IMR-90 (cell line): Measurements from ENCODE around the gene CA11. TPM values are rescaled to one million over a fixed set of nuclear protein-coding genes. Genes with fewer than 3 reads are reported as not detected.

Source experiments
- ATAC-seq: fragments of 200-7000 bp; cut with Tn5 transposase; 2 replicates; pipeline ENCODE4 v1.9.1; 2020; ENCODE audit warnings: low read depth, mild to moderate bottlenecking, moderate library complexity
- BruUV-seq: library from RNA; stranded (reverse); fragments of 400-500 nt; replicated peaks from 2 replicates; lab custom pipeline; 2021; lab: Mats Ljungman, UMichigan
- CTCF ChIA-PET: fragments of 300-600 bp; formaldehyde crosslinking; extraction: SDS; loops from one replicate; lab custom pipeline; 2021; ENCODE audit warnings: antibody characterized with exemption; lab: Yijun Ruan, JAX
- POLR2A ChIA-PET: fragments of 300-600 bp; sonication (Branson Sonifier 250); formaldehyde crosslinking; loops from one replicate; lab custom pipeline; 2022; ENCODE audit warnings: antibody characterized with exemption; ENCODE audit not compliant: unreplicated experiment; lab: Charles Lee
- DNase-seq: peaks from one replicate; pipeline ENCODE4 v3.0.0; 2013
- H2AFZ ChIP-seq: replicated peaks from 2 replicates; pipeline ENCODE3; 2013; ENCODE audit warnings: low read length, mild to moderate bottlenecking; ENCODE audit not compliant: poor library complexity
- H2AK5ac ChIP-seq: 2 replicates; pipeline ENCODE4 v1.6.1; 2013; ENCODE audit warnings: low read depth, low read length, inconsistent platforms
- H2AK9ac ChIP-seq: replicated peaks from 2 replicates; pipeline ENCODE3; 2013; ENCODE audit warnings: mild to moderate bottlenecking, low read depth, low read length, moderate library complexity; ENCODE audit not compliant: poor library complexity
- H2BK120ac ChIP-seq: 2 replicates; pipeline ENCODE4 v1.6.1; 2013; ENCODE audit warnings: low read depth, low read length, inconsistent platforms
- H2BK15ac ChIP-seq: 3 replicates; pipeline ENCODE4 v1.6.1; 2013; ENCODE audit warnings: low read depth, low read length, inconsistent platforms
- H2BK20ac ChIP-seq: 2 replicates; pipeline ENCODE4 v1.6.1; 2013; ENCODE audit warnings: low read depth, mild to moderate bottlenecking, inconsistent platforms, low read length, moderate library complexity
- H2BK5ac ChIP-seq: 2 replicates; pipeline ENCODE4 v1.6.1; 2013; ENCODE audit warnings: mild to moderate bottlenecking, low read depth, low read length, inconsistent platforms; ENCODE audit not compliant: poor library complexity, severe bottlenecking
- H3K14ac ChIP-seq: replicated peaks from 2 replicates; pipeline ENCODE4 v1.6.1; 2013; ENCODE audit warnings: low read depth, low read length, inconsistent platforms
- H3K18ac ChIP-seq: 2 replicates; pipeline ENCODE4 v1.6.1; 2013; ENCODE audit warnings: low read depth, low read length, control low read depth
- H3K23ac ChIP-seq: 2 replicates; pipeline ENCODE4 v1.6.1; 2013; ENCODE audit warnings: low read depth, low read length, inconsistent platforms
- H3K27ac ChIP-seq: 2 replicates; pipeline ENCODE4 v1.5.1; 2013; ENCODE audit warnings: mild to moderate bottlenecking, control low read depth, low read length; ENCODE audit not compliant: insufficient read depth
- H3K27me3 ChIP-seq: 2 replicates; pipeline ENCODE4 v1.6.1; 2013; ENCODE audit warnings: low read length; ENCODE audit not compliant: control insufficient read depth, insufficient read depth
- H3K36me3 ChIP-seq: 2 replicates; pipeline ENCODE4 v1.6.1; 2013; ENCODE audit warnings: low read length, mixed read lengths; ENCODE audit not compliant: control insufficient read depth, insufficient read depth
- H3K4ac ChIP-seq: 2 replicates; pipeline ENCODE4 v1.6.1; 2013; ENCODE audit warnings: low read depth, low read length, inconsistent platforms
- H3K4me1 ChIP-seq: 2 replicates; pipeline ENCODE4 v1.6.1; 2013; ENCODE audit warnings: low read length, mixed read lengths; ENCODE audit not compliant: control insufficient read depth, insufficient read depth
- H3K4me2 ChIP-seq: 2 replicates; pipeline ENCODE4 v1.6.1; 2013; ENCODE audit warnings: low read depth, mild to moderate bottlenecking, control low read depth, low read length, moderate library complexity
- H3K4me3 ChIP-seq: 2 replicates; pipeline ENCODE4 v1.5.1; 2013; ENCODE audit warnings: low read depth, mild to moderate bottlenecking, control low read depth, low read length, moderate library complexity; ENCODE audit not compliant: insufficient read depth
- H3K56ac ChIP-seq: 2 replicates; pipeline ENCODE4 v1.6.1; 2013; ENCODE audit warnings: low read length, inconsistent platforms; ENCODE audit not compliant: insufficient read depth; ENCODE audit errors: extremely low read depth
- H3K79me1 ChIP-seq, 2 experiments: 2 replicates each; pipeline ENCODE4 v1.6.1; 2013; ENCODE audit warnings: low read length in 2 of 2, inconsistent platforms in 1 of 2, low read depth in 1 of 2
- H3K9ac ChIP-seq: 2 replicates; pipeline ENCODE4 v1.6.1; 2013; ENCODE audit warnings: low read depth, low read length, control low read depth
- H3K9me1 ChIP-seq: 2 replicates; pipeline ENCODE4 v1.6.1; 2013; ENCODE audit warnings: low read length, inconsistent platforms; ENCODE audit not compliant: insufficient read depth
- H3K9me3 ChIP-seq: 2 replicates; pipeline ENCODE4 v1.6.1; 2013; ENCODE audit warnings: low read length; ENCODE audit not compliant: control insufficient read depth, insufficient read depth
- H4K20me1 ChIP-seq: 2 replicates; pipeline ENCODE4 v1.6.1; 2013; ENCODE audit warnings: low read length, inconsistent platforms; ENCODE audit not compliant: insufficient read depth
- H4K5ac ChIP-seq: 2 replicates; pipeline ENCODE4 v1.6.1; 2013; ENCODE audit warnings: mild to moderate bottlenecking, low read depth, low read length, control low read depth
- H4K8ac ChIP-seq, 2 experiments: 2 replicates each; pipeline ENCODE4 v1.6.1; 2013; ENCODE audit warnings: low read depth in 2 of 2, low read length in 2 of 2, control low read depth in 1 of 2, inconsistent platforms in 1 of 2
- H4K91ac ChIP-seq: 2 replicates; pipeline ENCODE4 v1.6.1; 2013; ENCODE audit warnings: low read depth, low read length, inconsistent platforms; ENCODE audit not compliant: insufficient read depth
- CEBPB ChIP-seq: IDR thresholded peaks from 2 replicates; pipeline ENCODE4 v1.6.1; 2012; ENCODE audit warnings: low read depth, low read length, improper control_type of control experiment
- WGBS, 2 experiments: methylation state at CpG; one replicate each; pipeline versions ENCODE4 v1.1.5 to v1.1.7; 2013; ENCODE audit warnings: missing lambda C conversion rate in 2 of 2; ENCODE audit not compliant: insufficient read length in 1 of 2; ENCODE audit errors: extremely low coverage in 2 of 2; 5-methylcytosine and 5-hydroxymethylcytosine counted together
- dilution Hi-C: fragments of 300-500 bp; cut with HindIII; formaldehyde crosslinking; loops from one replicate; pipeline ENCODE4 v1.14.3; 2018; ENCODE audit warnings: low sequenced_read_pairs; ENCODE audit not compliant: unreplicated experiment
- in situ Hi-C: fragments of 300-500 bp; cut with MboI; formaldehyde crosslinking; loops from 3 replicates; pipeline ENCODE4 v1.14.3; 2019; ENCODE audit warnings: low sequenced_read_pairs, inconsistent platforms, mixed read lengths
- intact Hi-C: fragments of 100-400 bp; cut with micrococcal nuclease; formaldehyde crosslinking; loops from 2 replicates; pipeline ENCODE4 v1.10.0; 2022
- polyA plus RNA-seq, 3 experiments: library from polyadenylated mRNA; depleted of rRNA; stranded (reverse); fragments of >200 nt; gene quantifications; 2 replicates each; pipeline ENCODE4 v1.2.3, GENCODE V29; 2012; ENCODE audit warnings: low replicate concordance in 1 of 3
- total RNA-seq: library from RNA; depleted of rRNA; stranded (reverse); fragments of >200 nt; gene quantifications from 2 replicates; pipeline ENCODE4 v1.2.3, GENCODE V29; 2012
- TF ChIP-seq, protein P1 (sequence below): fragments of 150-350 bp; IDR thresholded peaks from 2 replicates; pipeline ENCODE4 v1.6.1; 2017; ENCODE audit warnings: mild to moderate bottlenecking, antibody characterized with exemption, low read length, low read depth

The CA11 gene
- total and polyA plus RNA-seq, 2 of the 4 experiments (the other 2 are of a cell fraction): 1.3 to 2.9 TPM

DNA sequence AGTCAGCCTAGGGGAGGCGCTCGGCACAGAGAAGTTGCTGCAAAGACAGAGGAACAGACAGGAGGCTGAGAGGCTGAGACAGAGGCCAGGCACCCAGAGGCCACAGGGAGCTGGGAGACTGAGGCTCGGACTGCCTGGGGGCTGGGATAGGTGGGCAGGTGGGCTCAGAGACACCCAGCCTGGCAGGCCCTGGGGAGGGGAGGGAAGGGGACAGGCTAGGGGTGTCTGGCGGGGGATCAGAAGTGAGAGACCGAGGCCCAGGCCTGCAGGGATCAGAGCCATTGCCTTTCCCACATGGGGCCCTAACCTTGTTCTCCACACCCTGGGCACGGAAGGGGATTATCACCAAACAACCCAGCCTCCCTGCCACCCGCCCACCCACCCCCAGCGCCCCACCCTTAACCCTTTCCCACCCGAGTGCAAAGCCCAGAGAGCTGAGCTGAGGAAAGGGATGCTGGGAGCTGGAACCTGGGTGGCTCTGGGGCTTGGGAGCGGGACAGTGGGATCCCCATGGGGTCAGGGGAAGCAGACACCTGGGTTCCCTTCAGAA, 25.5 kb upstream of the CA11 start:
- H3K4me3 ChIP-seq: no peak overlapping the region
- no peaks in the 10 kb centered on the region for H4K20me1 ChIP-seq
- H3K79me1 ChIP-seq: no peaks in the 10 kb centered on the region
- no peak for TF ChIP-seq CEBPB
- TF ChIP-seq, protein P1, sequence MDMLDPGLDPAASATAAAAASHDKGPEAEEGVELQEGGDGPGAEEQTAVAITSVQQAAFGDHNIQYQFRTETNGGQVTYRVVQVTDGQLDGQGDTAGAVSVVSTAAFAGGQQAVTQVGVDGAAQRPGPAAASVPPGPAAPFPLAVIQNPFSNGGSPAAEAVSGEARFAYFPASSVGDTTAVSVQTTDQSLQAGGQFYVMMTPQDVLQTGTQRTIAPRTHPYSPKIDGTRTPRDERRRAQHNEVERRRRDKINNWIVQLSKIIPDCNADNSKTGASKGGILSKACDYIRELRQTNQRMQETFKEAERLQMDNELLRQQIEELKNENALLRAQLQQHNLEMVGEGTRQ: no peak
- H3K9me1 ChIP-seq: no peaks in the 10 kb centered on the region
- intact Hi-C loops (no loop called here), dilution Hi-C loops (no loop called here), in situ Hi-C loops (no loop called here)
- no peak overlapping the region for H3K14ac ChIP-seq
- H2BK20ac ChIP-seq: no peak overlapping the region
- 70% methylated on average over 2 of the region's 10 CpGs; no CpG with 5 or more reads in 1 of the 2 experiments for WGBS, 2 experiments
- H3K4me1 ChIP-seq: no peaks in the 10 kb centered on the region
- peaks cover 7% of the 10 kb centered on the region for H3K27me3 ChIP-seq
- ChIA-PET POLR2A (no interaction called here), CTCF (no interaction called here)
- no peak overlapping the region for H3K27ac ChIP-seq
- no peak overlapping the region for H2BK5ac ChIP-seq
- DNase-seq: no peak
- H3K4me2 ChIP-seq: no peak overlapping the region
- H3K9ac ChIP-seq: no peak overlapping the region
- H2AK5ac ChIP-seq: no peak overlapping the region
- no peak overlapping the region for H3K23ac ChIP-seq
- H2AK9ac ChIP-seq: no peak overlapping the region
- no peak overlapping the region for H4K91ac ChIP-seq
- no peak overlapping the region for H3K56ac ChIP-seq
- H3K9me3 ChIP-seq: no peaks in the 10 kb centered on the region
- H2BK15ac ChIP-seq: no peak overlapping the region
- no peak overlapping the region for H3K18ac ChIP-seq
- H2AFZ ChIP-seq: peak overlapping the region; percentile 32
- no peak overlapping the region for H4K8ac ChIP-seq
- no peak overlapping the region for H4K5ac ChIP-seq
- H2BK120ac ChIP-seq: no peak overlapping the region
- no peak overlapping the region for H3K4ac ChIP-seq
- no peak for ATAC-seq
- no TSS peak for BruUV-seq
- H3K36me3 ChIP-seq: no peaks in the 10 kb centered on the region
